HL-60 (cell line): ENCODE results near the gene TSPOAP1.

Experiments used
- POLR2AphosphoS5 ChIP-seq: IDR thresholded peaks from 2 replicates; pipeline ENCODE4 v1.6.1; 2012; ENCODE audit warnings: low read depth
- SPI1 ChIP-seq: IDR thresholded peaks from 2 replicates; pipeline ENCODE4 v1.6.1; 2012; ENCODE audit warnings: low read depth, mild to moderate bottlenecking, borderline replicate concordance
- TF ChIP-seq, protein P1 (sequence below): IDR thresholded peaks from one replicate; pipeline ENCODE4 v1.5.1; 2011; ENCODE audit warnings: low read length, control low read depth, inconsistent platforms; ENCODE audit not compliant: insufficient read depth
- TF ChIP-seq, protein P2 (sequence below): IDR thresholded peaks from 2 replicates; pipeline ENCODE4 v1.6.1; 2012; ENCODE audit warnings: low read depth; ENCODE audit not compliant: insufficient replicate concordance

DNA sequence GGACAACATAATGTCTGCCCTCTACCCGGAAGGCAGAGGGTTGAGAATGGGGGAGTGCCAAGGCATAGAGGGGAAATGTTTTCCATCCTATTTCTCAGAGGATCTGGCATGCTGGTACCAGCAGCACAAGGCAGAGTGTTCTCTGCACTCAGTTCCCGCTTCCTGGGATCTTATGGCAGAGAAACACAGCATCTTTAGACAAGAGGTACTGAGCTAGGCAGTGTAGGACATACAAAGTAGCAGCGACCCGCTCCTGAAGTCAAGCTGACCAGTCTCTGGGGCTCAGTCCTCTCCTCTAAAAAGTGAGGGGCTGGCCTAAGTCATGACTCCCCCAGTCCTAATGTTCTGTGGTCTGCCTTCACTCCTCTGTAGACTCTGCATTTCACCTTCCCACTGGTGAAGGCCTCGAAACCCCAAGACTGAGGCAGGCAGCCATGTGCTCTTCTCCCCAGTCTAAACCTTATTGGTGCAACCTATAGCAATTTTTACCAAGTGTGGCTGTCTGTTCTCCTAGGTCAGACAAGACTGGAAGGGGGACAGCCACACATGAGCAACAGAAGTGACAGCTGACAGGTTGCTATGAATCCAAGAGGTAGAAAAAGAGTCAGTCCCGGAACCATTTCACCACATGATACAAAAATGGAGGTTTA, 11.3 kb upstream of the TSPOAP1 start:
- TF ChIP-seq, protein P1, sequence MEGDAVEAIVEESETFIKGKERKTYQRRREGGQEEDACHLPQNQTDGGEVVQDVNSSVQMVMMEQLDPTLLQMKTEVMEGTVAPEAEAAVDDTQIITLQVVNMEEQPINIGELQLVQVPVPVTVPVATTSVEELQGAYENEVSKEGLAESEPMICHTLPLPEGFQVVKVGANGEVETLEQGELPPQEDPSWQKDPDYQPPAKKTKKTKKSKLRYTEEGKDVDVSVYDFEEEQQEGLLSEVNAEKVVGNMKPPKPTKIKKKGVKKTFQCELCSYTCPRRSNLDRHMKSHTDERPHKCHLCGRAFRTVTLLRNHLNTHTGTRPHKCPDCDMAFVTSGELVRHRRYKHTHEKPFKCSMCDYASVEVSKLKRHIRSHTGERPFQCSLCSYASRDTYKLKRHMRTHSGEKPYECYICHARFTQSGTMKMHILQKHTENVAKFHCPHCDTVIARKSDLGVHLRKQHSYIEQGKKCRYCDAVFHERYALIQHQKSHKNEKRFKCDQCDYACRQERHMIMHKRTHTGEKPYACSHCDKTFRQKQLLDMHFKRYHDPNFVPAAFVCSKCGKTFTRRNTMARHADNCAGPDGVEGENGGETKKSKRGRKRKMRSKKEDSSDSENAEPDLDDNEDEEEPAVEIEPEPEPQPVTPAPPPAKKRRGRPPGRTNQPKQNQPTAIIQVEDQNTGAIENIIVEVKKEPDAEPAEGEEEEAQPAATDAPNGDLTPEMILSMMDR: no peak
- TF ChIP-seq POLR2AphosphoS5 (no peak), SPI1 (no peak)
- TF ChIP-seq, protein P2, sequence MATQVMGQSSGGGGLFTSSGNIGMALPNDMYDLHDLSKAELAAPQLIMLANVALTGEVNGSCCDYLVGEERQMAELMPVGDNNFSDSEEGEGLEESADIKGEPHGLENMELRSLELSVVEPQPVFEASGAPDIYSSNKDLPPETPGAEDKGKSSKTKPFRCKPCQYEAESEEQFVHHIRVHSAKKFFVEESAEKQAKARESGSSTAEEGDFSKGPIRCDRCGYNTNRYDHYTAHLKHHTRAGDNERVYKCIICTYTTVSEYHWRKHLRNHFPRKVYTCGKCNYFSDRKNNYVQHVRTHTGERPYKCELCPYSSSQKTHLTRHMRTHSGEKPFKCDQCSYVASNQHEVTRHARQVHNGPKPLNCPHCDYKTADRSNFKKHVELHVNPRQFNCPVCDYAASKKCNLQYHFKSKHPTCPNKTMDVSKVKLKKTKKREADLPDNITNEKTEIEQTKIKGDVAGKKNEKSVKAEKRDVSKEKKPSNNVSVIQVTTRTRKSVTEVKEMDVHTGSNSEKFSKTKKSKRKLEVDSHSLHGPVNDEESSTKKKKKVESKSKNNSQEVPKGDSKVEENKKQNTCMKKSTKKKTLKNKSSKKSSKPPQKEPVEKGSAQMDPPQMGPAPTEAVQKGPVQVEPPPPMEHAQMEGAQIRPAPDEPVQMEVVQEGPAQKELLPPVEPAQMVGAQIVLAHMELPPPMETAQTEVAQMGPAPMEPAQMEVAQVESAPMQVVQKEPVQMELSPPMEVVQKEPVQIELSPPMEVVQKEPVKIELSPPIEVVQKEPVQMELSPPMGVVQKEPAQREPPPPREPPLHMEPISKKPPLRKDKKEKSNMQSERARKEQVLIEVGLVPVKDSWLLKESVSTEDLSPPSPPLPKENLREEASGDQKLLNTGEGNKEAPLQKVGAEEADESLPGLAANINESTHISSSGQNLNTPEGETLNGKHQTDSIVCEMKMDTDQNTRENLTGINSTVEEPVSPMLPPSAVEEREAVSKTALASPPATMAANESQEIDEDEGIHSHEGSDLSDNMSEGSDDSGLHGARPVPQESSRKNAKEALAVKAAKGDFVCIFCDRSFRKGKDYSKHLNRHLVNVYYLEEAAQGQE: no peak
